ENCODE measurements around the gene ITSN1.

GRCh38 chr21:33945652-33946270, 303.5 kb downstream of the ITSN1 start:
- TF ChIP-seq ZNF776 (CRISPR knock-in tag; IDR thresholded peaks at IDR 0.05) (no peak), ZNF33B (CRISPR knock-in tag; IDR thresholded peaks at IDR 0.05) (no peak), CTCF (CRISPR knock-in tag; IDR thresholded peaks at IDR 0.05) (no peak), NFE2L1 (CRISPR knock-in tag; IDR thresholded peaks at IDR 0.05; ENCODE audit: borderline replicate concordance) (no peak), ZNF263 (CRISPR knock-in tag; IDR thresholded peaks at IDR 0.05) (no peak), SNRNP70 (IDR thresholded peaks at IDR 0.05; ENCODE audit: low read depth, low read length) (no peak), CBX2 (IDR thresholded peaks at IDR 0.05; ENCODE audit: low read depth, low read length) (no peak), CBX2 (CRISPR knock-in tag; IDR thresholded peaks at IDR 0.05; ENCODE audit: low read depth) (no peak), ZNF569 (CRISPR knock-in tag; IDR thresholded peaks at IDR 0.05; ENCODE audit: borderline replicate concordance) (no peak), MAFG (CRISPR knock-in tag; IDR thresholded peaks at IDR 0.05) (no peak), ONECUT2 (CRISPR knock-in tag; IDR thresholded peaks at IDR 0.05) (no peak)
- TF ChIP-seq, protein P1, sequence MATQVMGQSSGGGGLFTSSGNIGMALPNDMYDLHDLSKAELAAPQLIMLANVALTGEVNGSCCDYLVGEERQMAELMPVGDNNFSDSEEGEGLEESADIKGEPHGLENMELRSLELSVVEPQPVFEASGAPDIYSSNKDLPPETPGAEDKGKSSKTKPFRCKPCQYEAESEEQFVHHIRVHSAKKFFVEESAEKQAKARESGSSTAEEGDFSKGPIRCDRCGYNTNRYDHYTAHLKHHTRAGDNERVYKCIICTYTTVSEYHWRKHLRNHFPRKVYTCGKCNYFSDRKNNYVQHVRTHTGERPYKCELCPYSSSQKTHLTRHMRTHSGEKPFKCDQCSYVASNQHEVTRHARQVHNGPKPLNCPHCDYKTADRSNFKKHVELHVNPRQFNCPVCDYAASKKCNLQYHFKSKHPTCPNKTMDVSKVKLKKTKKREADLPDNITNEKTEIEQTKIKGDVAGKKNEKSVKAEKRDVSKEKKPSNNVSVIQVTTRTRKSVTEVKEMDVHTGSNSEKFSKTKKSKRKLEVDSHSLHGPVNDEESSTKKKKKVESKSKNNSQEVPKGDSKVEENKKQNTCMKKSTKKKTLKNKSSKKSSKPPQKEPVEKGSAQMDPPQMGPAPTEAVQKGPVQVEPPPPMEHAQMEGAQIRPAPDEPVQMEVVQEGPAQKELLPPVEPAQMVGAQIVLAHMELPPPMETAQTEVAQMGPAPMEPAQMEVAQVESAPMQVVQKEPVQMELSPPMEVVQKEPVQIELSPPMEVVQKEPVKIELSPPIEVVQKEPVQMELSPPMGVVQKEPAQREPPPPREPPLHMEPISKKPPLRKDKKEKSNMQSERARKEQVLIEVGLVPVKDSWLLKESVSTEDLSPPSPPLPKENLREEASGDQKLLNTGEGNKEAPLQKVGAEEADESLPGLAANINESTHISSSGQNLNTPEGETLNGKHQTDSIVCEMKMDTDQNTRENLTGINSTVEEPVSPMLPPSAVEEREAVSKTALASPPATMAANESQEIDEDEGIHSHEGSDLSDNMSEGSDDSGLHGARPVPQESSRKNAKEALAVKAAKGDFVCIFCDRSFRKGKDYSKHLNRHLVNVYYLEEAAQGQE (IDR thresholded peaks at IDR 0.05; ENCODE audit: borderline replicate concordance in 1 of 2, low read depth in 1 of 2, low read length in 2 of 2): no peak
